HK-2 (cell line): Measurements from ENCODE around the gene LRRC43.
"Not testable (repeated sequence)": the region's sequence is repeated elsewhere in the genome, so short reads cannot be mapped to it uniquely, and the experiment has no call there.

Experiments used
- DNase-seq: peaks from one replicate; pipeline ENCODE4 v3.0.0-alpha.2; 2018; ENCODE audit not compliant: unreplicated experiment

The LRRC43 gene

DNA sequence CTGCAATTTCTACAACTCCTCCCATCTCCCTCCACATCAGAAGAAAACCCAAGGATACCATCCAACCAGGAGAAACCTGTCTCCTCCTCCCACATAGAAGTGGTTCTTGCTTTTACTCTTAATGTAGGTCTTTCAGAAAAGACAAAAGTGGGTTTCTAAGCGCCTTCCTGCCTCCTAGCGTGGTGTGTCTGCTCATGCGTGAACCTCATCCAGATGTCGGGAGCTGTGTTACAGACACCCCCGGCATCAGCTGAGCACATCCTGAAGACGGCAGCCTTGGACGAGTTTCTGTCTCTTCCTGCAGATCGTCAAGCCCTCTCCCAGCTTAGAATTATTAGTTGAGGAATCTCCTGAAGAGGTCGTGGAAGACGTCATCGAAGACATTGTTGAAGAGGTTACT, 9.5 kb downstream of the LRRC43 start:
- no peak for DNase-seq

DNA sequence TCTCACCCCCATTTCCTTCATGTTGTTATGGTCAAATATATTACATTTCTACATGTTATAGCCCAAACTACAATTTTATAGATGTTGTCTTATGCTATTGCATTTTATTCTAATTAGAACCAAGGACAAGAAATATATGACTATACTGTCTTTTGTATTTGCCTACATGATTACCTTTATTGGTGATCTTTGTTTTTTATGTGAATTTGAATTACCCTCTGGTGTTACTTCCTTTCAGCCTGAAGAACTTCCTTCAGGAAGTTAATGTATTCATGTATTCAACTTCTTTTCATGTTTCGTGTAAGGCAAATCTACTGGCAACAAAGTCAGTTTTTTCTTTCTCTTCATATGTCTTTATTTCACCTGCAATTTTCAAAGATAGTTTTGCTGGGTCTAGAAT, 11.9 kb downstream of the LRRC43 start:
- DNase-seq, result no peak

DNA sequence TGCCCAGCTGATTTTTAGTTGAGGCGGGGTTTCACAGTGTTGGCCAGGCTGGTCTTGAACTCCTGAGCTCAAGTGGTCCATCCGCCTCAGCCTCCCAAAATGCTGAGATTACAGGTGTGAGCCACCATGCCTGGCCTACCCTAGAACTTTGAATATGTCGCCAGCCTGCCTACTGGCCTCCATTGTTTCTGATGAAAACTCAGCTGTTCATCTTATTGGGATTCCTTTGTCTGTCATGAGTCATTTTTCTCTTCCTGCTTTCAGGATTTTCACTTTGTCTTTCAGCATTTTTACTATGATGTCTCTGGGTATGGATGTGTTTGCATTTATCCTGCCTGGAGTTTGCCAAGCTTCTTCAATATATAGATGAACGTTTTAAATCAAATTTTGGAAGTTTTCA, 12.5 kb downstream of the LRRC43 start:
- DNase-seq, result no peak

DNA sequence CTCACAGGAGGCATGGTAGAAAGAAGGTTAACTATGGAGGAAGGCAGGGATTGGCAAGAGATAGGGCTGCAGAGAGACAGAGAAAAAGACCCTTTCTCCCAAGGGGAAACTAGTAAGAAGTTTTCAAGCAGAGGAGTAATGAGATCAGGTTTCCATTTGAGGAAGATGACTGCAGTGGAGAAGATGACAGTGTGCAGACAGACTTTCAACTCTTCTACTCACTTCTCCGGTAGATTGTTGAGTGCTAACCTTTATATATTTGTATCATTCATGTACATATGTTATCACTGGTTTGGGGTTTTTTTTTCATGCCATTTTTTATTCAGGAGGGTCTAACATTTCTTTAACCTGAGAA, 14.7 kb downstream of the LRRC43 start:
- DNase-seq, result no peak

DNA sequence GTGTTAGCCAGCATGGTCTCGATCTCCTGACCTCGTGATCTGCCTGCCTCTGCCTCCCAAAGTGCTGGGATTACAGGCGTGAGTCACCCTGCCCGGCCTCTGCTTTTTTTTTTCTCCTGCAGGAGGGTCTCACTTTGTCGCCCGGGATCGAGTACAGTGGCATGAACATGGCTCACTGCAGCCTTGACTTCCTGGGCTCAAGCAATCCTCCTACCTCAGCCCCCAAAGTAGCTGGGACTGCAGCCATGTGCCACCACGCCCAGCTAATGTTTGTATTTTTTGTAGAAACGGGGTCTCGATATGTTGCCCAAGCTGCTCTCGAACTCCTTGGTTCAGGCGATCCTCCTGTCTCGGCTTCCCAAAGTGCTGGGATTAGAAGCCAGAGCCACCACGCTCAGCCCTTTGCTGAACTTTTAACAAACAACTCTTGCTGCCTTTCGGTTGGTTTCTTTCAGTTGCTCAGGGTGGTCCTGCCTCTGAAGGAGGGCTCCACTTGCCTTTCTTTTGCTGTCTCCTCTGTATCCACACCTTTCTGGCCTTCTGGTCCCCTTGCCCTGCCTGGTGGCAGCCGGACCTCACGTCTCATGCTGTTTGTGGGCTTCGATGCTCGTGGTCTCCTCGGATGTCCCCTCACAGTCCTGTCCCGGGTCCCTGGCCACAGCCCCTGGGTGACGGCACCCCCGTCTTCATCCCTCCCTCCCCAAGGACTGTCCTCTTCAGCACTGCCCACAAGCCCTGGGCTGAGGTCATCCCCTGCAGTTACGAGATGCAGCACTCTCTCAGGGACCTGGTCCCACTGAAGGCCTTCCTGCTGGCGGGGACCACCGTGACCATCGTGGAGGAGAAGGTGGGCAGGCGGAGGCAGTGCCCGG, 16.8 kb downstream of the LRRC43 start:
- no peak for DNase-seq

DNA sequence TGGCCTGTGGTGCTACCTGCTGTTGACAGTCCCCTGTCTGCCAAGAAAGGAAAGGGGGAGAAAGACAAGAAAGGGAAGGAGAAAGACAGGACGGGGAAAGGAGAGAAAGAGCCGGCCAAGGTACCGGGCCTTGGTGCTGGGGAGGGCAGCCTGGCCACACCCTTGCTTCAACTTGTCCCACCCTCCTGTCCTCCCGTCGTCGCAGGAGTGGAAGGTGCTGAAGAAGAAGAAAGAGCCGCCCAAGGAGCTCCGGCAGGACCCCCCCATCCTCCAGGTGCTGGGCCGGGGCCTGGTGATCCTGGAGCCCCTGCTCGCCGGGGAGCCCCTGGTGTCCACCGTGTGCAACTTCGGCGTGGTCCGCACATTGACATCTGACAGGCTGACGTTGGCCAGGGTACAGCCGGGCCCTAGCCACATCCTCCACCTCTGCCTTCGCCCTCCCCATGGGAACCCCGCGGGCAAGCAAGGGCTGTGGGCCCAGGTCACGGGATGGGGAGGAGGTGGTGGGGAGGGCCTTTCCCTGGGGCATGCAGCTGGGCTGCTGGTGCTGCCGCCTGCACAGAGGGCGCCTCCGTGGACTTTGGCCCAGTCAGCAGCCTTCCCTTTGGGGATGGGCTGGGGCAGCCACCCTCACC, 17.7 kb downstream of the LRRC43 start:
- no peak for DNase-seq

DNA sequence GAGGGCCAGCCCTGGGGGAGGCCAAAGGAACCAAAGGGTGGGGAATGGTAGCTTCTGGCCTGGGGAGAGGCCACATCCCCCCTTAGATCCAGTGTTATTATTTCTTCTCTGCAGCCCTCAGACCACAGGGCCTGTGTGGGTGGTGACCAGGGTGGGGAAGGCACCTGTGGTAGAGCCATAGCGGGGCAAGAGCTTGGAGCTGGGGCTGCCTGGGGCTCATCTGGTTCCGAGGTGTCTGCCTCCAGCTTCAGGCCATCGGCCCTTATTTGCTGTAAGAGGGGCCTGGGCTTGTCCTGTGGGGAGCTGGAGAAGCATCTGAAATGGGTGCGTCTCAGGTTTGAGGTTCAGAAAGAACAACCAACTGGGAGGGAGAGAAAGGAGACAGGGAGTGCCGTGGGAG, 18.5 kb downstream of the LRRC43 start:
- DNase-seq, result no peak

DNA sequence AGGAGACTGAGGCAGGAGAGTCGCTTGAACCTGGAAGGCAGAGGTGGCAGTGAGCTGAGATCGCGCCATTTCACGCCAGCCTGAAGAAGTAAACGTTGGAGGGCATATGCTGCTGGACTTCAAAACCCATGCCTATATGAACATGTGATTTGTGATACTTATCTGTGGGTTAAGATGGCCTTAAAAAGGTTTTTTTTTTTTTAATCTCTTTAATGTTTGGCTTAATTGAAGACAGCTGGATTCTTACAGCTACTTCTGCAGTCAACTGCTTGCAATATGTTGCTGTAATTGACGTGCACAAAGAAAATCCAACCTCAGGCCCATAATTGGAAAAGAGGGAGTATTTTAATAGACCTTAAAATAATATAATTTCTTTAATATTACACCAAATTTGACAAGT, 19.1 kb downstream of the LRRC43 start:
- no peak for DNase-seq

DNA sequence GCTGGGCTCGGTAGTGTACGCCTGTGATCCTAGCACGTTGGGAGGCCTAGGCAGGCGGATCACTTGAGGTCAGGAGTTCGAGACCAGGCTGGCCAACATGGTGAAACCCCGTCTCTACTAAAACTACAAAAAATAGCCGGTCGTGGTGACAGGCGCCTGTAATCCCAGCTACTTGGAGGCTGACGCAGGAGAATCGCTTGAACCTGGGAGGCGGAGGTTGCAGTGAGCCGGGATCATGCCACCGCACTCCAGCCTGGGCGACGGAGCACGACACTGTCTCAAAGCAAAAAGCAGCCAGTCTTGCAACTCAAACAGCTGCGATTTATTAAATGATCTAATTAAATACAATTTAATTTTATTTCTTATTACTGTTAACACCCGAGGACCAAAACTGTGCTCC, 19.9 kb downstream of the LRRC43 start:
- DNase-seq, result not testable (repeated sequence)

DNA sequence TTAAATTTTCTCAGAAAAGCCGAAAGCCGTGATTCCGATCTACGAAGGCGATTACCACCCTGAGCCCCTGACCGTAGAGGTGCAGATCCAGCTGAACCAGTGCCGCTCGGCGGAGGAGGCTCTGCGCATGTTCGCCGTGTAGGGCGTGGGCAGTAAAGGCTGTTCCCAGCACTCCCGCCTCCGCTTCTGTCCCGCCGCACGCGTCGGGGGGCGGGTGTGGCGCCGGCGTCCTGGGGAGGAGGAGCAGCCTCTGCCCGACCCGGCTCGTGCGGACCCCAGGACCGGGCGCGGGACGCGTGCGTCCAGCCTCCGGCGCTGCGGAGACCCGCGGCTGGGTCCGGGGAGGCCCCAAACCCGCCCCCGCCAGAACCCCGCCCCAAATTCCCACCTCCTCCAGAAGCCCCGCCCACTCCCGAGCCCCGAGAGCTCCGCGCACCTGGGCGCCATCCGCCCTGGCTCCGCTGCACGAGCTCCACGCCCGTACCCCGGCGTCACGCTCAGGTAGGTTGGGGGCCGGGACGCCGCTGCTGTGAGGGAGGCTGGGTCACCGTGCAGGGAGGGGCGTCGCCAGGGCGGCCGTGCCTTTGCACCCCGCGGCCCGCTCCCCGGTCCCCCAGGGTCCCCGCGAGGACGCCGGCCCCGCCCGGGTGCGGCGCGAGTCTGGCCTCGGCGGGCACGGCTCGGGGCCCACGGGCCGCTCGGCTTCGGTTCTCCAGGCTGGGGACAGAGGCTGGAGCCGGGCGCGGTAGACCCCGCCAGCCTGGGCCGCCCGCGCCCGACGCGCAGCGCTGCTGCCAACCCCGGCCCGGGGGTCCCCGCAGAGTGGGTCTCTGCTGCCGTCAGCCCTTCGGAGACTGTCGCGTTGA, 20.6 kb downstream of the LRRC43 start, which contains the start of gene B3GNT4:
TSS of gene B3GNT4 (plus strand) at position 409 of the 866 bp plus-strand sequence. CDS start 910 bp downstream, outside the sequence.
- peak; percentile 89 for DNase-seq

DNA sequence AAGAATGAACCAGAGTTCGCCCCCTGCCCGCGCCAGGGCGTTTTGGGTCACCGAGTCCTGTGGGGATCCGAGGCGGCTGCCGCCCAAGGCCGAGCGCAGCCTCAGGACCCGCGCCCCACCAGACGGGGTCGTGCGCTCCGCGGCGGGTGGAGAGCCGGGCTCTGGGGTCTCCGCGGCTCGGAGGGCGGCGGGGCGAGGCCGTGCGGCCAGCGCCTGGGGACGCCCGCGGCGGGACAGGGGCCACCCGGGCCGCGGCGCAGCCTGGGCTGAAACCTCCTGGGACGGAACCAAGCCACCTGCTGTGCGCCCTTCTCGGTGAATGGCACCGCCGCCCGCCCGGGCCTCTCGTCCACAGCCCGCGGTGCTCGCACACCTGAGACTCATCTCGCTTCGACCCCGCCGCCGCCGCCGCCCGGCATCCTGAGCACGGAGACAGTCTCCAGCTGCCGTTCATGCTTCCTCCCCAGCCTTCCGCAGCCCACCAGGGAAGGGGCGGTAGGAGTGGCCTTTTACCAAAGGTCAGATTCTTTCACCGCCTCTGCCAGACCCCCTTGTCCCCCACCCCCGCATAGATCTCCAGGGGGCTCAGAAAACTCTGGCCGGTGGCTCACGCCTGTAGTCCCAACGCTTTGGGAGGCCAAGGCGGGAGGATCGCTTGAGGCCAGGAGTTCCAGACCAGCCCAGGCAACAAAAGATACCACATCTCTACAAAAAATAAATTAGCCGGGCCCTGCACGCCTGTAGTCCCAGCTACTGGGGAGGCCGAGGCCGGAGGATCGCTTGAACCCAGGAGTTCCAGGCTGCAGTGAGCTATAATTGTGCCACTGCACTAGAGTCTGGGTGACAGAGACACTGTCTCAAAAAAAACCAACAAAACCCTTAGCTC, 21.5 kb downstream of the LRRC43 start:
- DNase-seq, result no peak

DNA sequence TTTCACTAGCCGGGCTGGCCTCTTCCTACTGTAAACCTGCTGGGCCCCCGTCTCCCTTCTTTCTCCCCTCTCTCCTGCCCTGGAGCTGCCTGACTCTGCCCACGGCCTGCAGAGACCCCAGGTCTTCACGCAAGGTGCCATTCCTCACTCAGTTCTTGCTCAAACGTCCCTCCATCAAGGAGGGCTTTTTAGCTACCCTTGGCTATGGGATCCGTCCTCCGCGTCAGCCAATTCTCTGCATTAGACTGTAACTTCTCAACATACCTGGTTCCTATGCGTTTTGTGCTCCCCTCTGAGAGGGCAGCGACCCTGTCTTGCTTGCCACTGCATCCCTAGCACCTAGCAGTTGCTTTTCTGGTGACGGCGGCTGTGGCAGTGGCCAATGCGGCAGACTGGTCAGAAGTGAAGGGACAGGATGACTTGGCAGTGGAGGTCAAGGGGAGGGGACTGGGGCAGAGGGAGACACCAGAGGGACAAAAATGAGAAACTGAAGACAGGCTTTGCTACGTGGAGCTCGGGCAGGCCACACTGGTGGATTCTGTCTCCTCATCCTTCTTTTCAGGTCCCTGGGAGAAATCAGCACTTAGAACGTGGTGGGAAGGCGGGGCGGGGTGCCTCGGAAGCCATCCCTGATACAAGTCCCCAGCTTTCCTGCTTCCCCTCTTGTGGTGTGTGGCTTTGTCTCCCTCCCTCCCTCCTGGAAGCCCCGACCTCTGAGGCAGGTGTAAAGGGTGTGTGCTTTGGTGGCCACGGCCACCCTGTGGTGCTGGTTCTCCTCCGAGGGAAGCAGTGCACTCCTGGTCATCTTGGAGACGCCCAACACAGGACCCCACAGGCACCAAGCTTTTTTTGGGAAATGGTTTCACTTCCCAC, 22.4 kb downstream of the LRRC43 start:
- DNase-seq, result no peak

DNA sequence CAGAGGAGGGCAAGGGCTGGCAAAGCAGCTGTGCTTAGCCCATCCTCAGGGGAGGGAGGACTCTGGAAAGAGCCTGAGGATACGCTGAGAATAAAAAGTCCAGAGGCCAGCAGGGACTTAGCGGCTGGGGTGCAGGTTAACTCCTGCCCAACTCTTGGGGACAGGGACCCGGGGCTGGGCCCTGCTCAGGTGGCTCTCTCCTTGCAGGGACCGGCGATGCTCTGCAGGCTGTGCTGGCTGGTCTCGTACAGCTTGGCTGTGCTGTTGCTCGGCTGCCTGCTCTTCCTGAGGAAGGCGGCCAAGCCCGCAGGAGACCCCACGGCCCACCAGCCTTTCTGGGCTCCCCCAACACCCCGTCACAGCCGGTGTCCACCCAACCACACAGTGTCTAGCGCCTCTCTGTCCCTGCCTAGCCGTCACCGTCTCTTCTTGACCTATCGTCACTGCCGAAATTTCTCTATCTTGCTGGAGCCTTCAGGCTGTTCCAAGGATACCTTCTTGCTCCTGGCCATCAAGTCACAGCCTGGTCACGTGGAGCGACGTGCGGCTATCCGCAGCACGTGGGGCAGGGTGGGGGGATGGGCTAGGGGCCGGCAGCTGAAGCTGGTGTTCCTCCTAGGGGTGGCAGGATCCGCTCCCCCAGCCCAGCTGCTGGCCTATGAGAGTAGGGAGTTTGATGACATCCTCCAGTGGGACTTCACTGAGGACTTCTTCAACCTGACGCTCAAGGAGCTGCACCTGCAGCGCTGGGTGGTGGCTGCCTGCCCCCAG, 23.4 kb downstream of the LRRC43 start:
- DNase-seq, result no peak

DNA sequence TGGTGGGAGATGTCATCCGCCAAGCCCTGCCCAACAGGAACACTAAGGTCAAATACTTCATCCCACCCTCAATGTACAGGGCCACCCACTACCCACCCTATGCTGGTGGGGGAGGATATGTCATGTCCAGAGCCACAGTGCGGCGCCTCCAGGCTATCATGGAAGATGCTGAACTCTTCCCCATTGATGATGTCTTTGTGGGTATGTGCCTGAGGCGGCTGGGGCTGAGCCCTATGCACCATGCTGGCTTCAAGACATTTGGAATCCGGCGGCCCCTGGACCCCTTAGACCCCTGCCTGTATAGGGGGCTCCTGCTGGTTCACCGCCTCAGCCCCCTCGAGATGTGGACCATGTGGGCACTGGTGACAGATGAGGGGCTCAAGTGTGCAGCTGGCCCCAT, 24.1 kb downstream of the LRRC43 start:
- DNase-seq, result no peak

DNA sequence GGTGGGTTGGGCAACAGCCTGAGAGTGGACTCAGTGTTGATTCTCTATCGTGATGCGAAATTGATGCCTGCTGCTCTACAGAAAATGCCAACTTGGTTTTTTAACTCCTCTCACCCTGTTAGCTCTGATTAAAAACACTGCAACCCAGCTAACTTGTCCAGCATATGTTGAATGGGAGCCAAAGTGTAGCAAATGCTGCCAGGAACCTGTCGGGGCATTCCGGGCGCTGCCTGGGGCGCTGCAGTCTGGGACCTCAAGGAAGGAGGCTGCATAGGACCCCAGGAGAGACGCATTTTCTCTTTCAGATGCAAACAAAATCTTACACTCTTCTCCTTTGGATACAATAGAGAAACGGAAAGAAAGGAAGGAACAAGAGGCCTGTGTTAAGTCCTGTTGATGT, 24.5 kb downstream of the LRRC43 start:
- DNase-seq, result no peak

DNA sequence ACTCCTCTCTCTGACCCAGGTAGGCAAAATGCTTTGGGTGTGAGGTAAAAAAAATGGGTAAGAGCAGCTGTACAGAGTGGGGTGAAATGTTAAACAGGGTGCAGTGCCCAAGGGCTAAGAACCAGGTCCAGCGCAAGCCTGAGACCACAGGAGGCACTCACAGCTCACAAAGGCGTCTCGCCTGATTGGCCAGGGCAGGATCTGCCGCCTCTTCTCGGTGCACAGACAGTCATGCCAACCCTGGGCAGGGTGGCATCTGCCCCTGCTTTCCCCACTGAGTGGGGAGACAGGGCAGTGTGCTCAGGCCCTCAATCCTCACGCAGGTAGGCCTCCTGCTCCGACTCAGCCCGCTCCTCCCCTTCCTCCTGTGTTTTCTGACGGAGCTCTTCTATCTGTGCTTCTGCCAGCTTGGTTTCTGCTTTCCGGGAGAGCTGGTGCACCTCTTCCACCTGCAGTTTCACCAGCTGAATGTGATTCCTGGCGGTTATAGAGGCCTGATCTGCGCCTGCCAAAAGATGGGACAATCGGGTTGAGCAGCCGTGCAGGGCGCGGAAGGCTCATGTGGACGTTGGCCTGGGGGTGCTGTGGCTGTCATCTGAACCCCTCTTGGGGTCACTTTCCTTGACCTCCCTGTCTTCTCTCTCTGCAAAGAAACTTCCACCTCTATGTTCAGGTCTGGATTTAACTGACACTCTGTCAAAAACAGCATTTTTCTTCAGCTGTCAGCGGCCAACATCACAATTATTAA, 25.3 kb downstream of the LRRC43 start:
- no peak for DNase-seq

DNA sequence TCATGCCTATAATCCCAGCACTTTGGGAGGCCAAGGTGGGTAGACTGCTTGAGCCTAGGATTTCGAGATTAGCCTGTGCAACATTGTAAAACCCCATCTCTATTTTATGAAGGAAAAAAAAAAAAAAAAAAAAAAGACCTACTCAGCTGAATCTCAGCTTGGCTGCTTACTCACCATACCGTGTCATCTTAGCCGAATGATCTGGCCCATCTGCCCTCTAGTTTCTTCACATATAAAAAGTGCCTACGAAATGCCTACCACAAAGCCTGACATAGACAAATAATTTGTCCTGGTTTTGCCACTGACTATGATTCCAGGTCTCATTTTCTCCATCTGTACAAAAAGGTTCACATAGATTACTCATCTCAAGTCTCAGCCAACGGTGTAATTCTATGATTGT, 32.8 kb downstream of the LRRC43 start:
- no peak for DNase-seq

DNA sequence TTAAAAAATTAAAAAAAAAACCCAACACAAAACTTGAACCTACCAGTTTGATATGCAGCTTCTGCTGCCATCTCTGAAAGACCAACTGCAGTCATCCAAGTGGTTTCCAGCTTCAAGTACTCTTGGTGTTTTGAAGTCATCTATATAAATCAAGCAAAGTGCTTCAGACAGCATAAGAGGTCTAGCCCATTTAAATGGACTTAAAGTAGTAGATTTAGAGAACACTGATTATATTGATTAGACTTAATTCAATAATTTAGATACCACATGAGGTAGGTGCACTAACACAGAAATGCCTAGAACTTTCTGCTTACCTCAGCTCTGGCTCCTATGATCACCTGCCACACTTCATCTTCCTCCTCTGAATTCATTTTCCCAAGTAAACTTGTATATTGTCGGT, 33.5 kb downstream of the LRRC43 start:
- no peak for DNase-seq
